ENCODE results near the gene GIPC1.

DNA sequence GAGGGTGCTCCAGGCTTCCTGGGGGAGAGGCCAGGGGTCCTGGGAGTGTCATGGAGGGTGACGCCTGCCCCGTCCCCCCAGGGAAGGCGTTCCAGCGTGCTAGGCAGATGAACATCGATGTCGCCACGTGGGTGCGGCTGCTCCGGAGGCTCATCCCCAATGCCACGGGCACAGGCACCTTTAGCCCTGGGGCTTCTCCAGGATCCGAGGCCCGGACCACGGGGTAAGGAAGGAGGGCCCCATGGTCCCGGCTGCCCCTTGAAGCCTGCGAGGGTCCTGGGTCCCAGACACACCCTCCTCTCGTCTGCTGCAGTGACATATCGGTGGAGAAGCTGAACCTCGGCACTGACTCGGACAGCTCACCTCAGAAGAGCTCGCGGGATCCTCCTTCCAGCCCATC is 32.2 kb downstream of the GIPC1 start:
- TF ChIP-seq, protein P1, sequence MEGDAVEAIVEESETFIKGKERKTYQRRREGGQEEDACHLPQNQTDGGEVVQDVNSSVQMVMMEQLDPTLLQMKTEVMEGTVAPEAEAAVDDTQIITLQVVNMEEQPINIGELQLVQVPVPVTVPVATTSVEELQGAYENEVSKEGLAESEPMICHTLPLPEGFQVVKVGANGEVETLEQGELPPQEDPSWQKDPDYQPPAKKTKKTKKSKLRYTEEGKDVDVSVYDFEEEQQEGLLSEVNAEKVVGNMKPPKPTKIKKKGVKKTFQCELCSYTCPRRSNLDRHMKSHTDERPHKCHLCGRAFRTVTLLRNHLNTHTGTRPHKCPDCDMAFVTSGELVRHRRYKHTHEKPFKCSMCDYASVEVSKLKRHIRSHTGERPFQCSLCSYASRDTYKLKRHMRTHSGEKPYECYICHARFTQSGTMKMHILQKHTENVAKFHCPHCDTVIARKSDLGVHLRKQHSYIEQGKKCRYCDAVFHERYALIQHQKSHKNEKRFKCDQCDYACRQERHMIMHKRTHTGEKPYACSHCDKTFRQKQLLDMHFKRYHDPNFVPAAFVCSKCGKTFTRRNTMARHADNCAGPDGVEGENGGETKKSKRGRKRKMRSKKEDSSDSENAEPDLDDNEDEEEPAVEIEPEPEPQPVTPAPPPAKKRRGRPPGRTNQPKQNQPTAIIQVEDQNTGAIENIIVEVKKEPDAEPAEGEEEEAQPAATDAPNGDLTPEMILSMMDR (IDR thresholded peaks at IDR 0.05): no peak
- no peak for TF ChIP-seq POLR2A (IDR thresholded peaks at IDR 0.05)

Measured in tibial nerve (tissue), 3 donors.